ENCODE measurements around the gene ABHD2. TPM values are rescaled to one million over a fixed set of nuclear protein-coding genes. Genes with fewer than 3 reads are reported as not detected.

The ABHD2 gene
- total RNA-seq, 1 donor from 2014 or later = 50.5 TPM

DNA sequence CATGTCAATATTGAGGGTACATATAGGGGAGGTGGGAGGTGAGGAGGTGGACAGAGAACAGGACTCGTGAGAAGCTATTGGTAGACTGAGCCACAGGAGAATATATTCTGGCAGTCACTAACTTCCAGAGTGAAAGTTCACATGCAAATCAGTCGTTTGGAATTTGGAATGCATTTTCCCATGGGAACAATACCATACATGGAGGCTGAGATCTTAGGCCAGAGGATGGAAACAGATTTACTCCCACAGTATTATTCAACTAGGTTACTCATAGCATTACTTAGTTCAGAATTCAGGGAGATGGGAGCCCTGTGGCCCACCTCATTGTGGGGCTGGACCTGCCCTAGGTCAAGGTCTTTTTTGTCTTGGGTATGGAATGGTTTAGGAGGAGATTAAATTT is 36.4 kb upstream of the ABHD2 start:
- Mint-ChIP-seq H3K9me3 (ENCODE audit: low read depth) (no peaks in the 10 kb centered on the region), H3K36me3 (ENCODE audit: low read depth) (peaks cover 1% of the 10 kb centered on the region), H3K27me3 (ENCODE audit: low read depth) (no peaks in the 10 kb centered on the region), H3K27ac (ENCODE audit: unreplicated experiment) (peak overlapping the region; percentile 98), H3K4me3 (ENCODE audit: unreplicated experiment) (no peak overlapping the region), H3K4me1 (ENCODE audit: low read depth) (peaks cover 33% of the 10 kb centered on the region)
- DNase-seq (ENCODE audit: low spot score) = no peak
- TF ChIP-seq, protein P1, sequence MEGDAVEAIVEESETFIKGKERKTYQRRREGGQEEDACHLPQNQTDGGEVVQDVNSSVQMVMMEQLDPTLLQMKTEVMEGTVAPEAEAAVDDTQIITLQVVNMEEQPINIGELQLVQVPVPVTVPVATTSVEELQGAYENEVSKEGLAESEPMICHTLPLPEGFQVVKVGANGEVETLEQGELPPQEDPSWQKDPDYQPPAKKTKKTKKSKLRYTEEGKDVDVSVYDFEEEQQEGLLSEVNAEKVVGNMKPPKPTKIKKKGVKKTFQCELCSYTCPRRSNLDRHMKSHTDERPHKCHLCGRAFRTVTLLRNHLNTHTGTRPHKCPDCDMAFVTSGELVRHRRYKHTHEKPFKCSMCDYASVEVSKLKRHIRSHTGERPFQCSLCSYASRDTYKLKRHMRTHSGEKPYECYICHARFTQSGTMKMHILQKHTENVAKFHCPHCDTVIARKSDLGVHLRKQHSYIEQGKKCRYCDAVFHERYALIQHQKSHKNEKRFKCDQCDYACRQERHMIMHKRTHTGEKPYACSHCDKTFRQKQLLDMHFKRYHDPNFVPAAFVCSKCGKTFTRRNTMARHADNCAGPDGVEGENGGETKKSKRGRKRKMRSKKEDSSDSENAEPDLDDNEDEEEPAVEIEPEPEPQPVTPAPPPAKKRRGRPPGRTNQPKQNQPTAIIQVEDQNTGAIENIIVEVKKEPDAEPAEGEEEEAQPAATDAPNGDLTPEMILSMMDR (IDR thresholded peaks at IDR 0.05) = no peak

DNA sequence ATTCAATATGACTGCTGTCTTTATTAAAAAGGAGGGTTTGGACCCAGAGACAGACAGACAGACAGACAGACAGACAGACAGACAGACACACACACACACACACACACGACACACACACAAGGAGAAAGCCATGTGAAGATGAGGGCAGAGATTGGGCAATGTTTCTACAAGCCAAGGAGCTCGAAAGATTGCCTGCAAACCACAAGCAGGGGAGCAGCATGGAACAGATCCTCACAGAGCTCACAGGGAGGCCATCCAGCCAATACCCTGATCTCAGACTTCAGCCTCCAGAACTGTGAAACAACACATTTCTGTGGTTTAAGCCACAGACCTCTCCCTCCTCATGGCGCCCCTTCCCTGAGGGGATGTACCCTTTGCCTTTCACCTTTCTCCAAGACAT is 35.8 kb upstream of the ABHD2 start:
- no peak for DNase-seq (ENCODE audit: low spot score)
- H3K27ac Mint-ChIP-seq (ENCODE audit: unreplicated experiment) = peak overlapping the region; percentile 98
- no peaks in the 10 kb centered on the region for H3K27me3 Mint-ChIP-seq (ENCODE audit: low read depth)
- no peak overlapping the region for H3K4me3 Mint-ChIP-seq (ENCODE audit: unreplicated experiment)
- peaks cover 37% of the 10 kb centered on the region for H3K4me1 Mint-ChIP-seq (ENCODE audit: low read depth)
- TF ChIP-seq, protein P1 (IDR thresholded peaks at IDR 0.05) = no peak
- peaks cover 1% of the 10 kb centered on the region for H3K36me3 Mint-ChIP-seq (ENCODE audit: low read depth)
- H3K9me3 Mint-ChIP-seq (ENCODE audit: low read depth) = no peaks in the 10 kb centered on the region

DNA sequence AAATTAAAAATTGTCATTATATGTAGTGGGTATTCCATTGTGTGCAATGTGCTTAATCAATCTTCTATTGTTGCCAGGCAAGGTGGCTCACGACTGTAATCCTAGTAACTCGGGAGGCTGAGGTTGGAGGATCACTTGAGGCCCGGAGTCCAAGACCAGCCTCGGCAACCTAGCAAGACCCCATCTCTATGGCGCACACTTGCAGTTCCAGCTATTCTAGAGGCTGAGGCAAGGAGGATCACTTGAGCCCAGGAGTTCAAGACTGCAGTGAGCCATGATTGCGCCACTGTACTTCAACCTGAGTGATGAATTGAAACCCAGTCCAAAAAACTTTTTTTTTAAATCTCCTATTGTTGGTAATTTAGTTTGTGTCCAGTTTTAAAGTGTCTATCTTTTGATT is 33.4 kb upstream of the ABHD2 start:
- H3K27ac Mint-ChIP-seq (ENCODE audit: unreplicated experiment) = no peak overlapping the region
- peaks cover 34% of the 10 kb centered on the region for H3K4me1 Mint-ChIP-seq (ENCODE audit: low read depth)
- no peak overlapping the region for H3K4me3 Mint-ChIP-seq (ENCODE audit: unreplicated experiment)
- H3K9me3 Mint-ChIP-seq (ENCODE audit: low read depth) = no peaks in the 10 kb centered on the region
- DNase-seq (ENCODE audit: low spot score) = no peak
- H3K27me3 Mint-ChIP-seq (ENCODE audit: low read depth) = no peaks in the 10 kb centered on the region
- no peaks in the 10 kb centered on the region for H3K36me3 Mint-ChIP-seq (ENCODE audit: low read depth)
- TF ChIP-seq, protein P1 (IDR thresholded peaks at IDR 0.05) = no peak

DNA sequence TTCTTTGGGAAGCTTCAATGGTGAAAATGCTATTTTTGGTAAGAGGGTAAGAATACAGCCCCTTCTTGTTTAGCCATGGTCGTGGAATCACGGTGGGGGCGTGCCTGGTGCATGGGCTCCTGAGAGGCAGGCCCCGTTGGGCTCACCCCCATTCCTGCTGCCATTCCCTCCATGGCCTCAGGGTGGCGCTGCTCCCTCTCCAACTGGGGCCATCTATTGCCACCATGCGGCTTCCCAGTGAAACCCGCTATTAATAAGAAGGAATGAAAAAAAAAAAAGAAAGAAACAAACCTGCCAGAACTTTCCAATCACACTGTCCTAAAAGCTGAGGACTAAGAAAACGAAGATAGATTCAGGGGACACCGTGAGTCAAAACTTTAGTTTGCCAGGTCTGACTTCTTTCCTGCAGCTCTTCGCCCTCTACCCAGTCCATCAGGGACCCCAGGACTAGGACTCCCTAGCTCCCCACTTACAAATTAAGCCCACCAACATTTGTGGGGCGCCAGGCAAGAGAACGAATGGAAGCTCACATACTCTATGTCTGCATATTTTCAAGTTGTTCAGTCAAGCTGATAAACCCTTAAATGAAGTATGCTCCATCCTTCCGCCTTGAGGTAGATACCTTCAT is 30.6 kb upstream of the ABHD2 start:
- no peak overlapping the region for H3K27ac Mint-ChIP-seq (ENCODE audit: unreplicated experiment)
- no peaks in the 10 kb centered on the region for H3K36me3 Mint-ChIP-seq (ENCODE audit: low read depth)
- H3K27me3 Mint-ChIP-seq (ENCODE audit: low read depth) = no peaks in the 10 kb centered on the region
- no peak for DNase-seq (ENCODE audit: low spot score)
- H3K4me3 Mint-ChIP-seq (ENCODE audit: unreplicated experiment) = no peak overlapping the region
- H3K9me3 Mint-ChIP-seq (ENCODE audit: low read depth) = no peaks in the 10 kb centered on the region
- TF ChIP-seq, protein P1 (IDR thresholded peaks at IDR 0.05) = peak; percentile 99
- peaks cover 16% of the 10 kb centered on the region for H3K4me1 Mint-ChIP-seq (ENCODE audit: low read depth)

DNA sequence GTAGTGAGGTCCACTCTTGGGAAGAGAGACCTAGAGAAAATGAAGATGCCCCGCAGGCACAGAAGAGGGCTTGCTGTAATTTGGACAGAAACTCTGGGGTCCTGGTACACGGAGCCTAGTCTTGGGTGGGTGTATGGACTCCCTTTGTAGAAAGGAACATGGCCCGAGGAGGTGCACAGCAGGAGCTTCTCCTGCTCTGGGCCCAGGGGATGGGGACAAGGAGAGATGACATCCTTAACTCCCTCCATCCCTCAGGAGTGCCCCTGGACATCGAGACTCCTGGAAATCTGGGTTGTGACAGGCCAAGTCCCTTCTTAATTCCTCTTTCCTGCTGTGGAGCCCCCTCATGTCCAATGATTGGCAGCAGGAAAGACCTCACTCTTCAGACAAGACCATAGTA is 29.9 kb upstream of the ABHD2 start:
- H3K4me1 Mint-ChIP-seq (ENCODE audit: low read depth) = peaks cover 8% of the 10 kb centered on the region
- no peaks in the 10 kb centered on the region for H3K9me3 Mint-ChIP-seq (ENCODE audit: low read depth)
- no peaks in the 10 kb centered on the region for H3K27me3 Mint-ChIP-seq (ENCODE audit: low read depth)

More for the DNA sequence above, 29.9 kb upstream of the ABHD2 start:
- Mint-ChIP-seq H3K4me3 (ENCODE audit: unreplicated experiment) (no peak overlapping the region), H3K36me3 (ENCODE audit: low read depth) (no peaks in the 10 kb centered on the region), H3K27ac (ENCODE audit: unreplicated experiment) (no peak overlapping the region)
- DNase-seq (ENCODE audit: low spot score) = no peak
- TF ChIP-seq, protein P1 (IDR thresholded peaks at IDR 0.05) = no peak

Data from chondrocyte (in vitro differentiated cells).